Small intestine (tissue), 7 donors: ENCODE data around the gene NKG7. TPM values are rescaled to one million over a fixed set of nuclear protein-coding genes. Genes with fewer than 3 reads are reported as not detected.
A peak's percentile ranks its signal among the peaks of the same experiment; 100 is the strongest.

Experiments
- DNase-seq, 2 donors: peaks; one replicate each; pipeline versions ENCODE4 v3.0.0 to v3.0.0-alpha.2; 2013
- FAIRE-seq: peaks from 2 replicates; lab custom pipeline; 2012; peaks lifted over from hg19 to GRCh38; lab: Jason Lieb, UNC
- H3K27ac ChIP-seq, 3 donors: one replicate each; pipeline ENCODE4 v1.5.1; 2013; ENCODE audit warnings: low read length in 2 of 3, mild to moderate bottlenecking in 2 of 3, control low read depth in 1 of 3, inconsistent platforms in 1 of 3, low read depth in 1 of 3, moderate library complexity in 1 of 3
- H3K27me3 ChIP-seq, 3 donors: one replicate each; pipeline ENCODE4 v1.6.1; 2013; ENCODE audit warnings: low read length in 3 of 3, inconsistent platforms in 1 of 3; ENCODE audit not compliant: control insufficient read depth in 3 of 3, insufficient read depth in 3 of 3
- H3K36me3 ChIP-seq, 3 donors: one replicate each; pipeline ENCODE4 v1.6.1; 2013; ENCODE audit warnings: low read length in 3 of 3, inconsistent platforms in 1 of 3, low read depth in 1 of 3, mild to moderate bottlenecking in 1 of 3, moderate library complexity in 1 of 3; ENCODE audit not compliant: control insufficient read depth in 3 of 3, insufficient read depth in 2 of 3
- H3K4me1 ChIP-seq, 3 donors: one replicate each; pipeline ENCODE4 v1.6.1; 2013; ENCODE audit warnings: low read length in 2 of 3, inconsistent platforms in 1 of 3, low read depth in 1 of 3, mild to moderate bottlenecking in 1 of 3, moderate library complexity in 1 of 3; ENCODE audit not compliant: control insufficient read depth in 3 of 3, insufficient read depth in 2 of 3
- H3K4me3 ChIP-seq, 3 donors: one replicate each; pipeline ENCODE4 v1.5.1; 2013; ENCODE audit warnings: low read length in 3 of 3, control low read depth in 1 of 3, inconsistent platforms in 1 of 3, low read depth in 1 of 3, mild to moderate bottlenecking in 1 of 3, moderate library complexity in 1 of 3
- H3K9me3 ChIP-seq, 2 donors: one replicate each; pipeline ENCODE4 v1.6.1; 2013; ENCODE audit warnings: low read depth in 1 of 2, low read length in 1 of 2; ENCODE audit not compliant: control insufficient read depth in 2 of 2, insufficient read depth in 1 of 2
- WGBS, 3 donors: extraction: QIAGEN DNeasy Blood & Tissue Kit; methylation state at CpG; one replicate each; pipeline ENCODE4 v1.1.7; 2013; 5-methylcytosine and 5-hydroxymethylcytosine counted together
- polyA plus RNA-seq, 4 donors: library from polyadenylated mRNA; stranded (reverse) in 3 of 4; unstranded in 1 of 4; fragments of 200-250 nt in 3 of 4; fragments of 120-200 nt in 1 of 4; gene quantifications; one replicate each; pipeline versions ENCODE4 v1.2.1 to v1.2.3, GENCODE V29; 2013
- donor health status: healthy with polysubstance abuse.
- donor health status: control.
- donor health status: control.
- donor health status: Bipolar disorder and iron deficiency.
- donor health status: healthy.

The NKG7 gene
- polyA plus RNA-seq, 4 donors: 3.6 to 6.7 (median 5.5) TPM

GRCh38 chr19:51330366-51330765, 42.1 kb downstream of the NKG7 start:
- H3K4me3 ChIP-seq: no peak overlapping the region
- no peak for FAIRE-seq
- peaks cover 0 to 5% (median 0%) of the 10 kb centered on the region in 3 donors for H3K36me3 ChIP-seq
- no peaks in the 10 kb centered on the region for H3K9me3 ChIP-seq
- H3K27me3 ChIP-seq: peaks cover 0 to 28% (median 4%) of the 10 kb centered on the region in 3 donors
- H3K27ac ChIP-seq: no peak overlapping the region
- no peak for DNase-seq
- 93 to 100% (median 98%) methylated on average over 4 of the region's 4 CpGs for WGBS, 3 donors
- peaks cover 0 to 9% (median 0%) of the 10 kb centered on the region in 3 donors for H3K4me1 ChIP-seq

DNA sequence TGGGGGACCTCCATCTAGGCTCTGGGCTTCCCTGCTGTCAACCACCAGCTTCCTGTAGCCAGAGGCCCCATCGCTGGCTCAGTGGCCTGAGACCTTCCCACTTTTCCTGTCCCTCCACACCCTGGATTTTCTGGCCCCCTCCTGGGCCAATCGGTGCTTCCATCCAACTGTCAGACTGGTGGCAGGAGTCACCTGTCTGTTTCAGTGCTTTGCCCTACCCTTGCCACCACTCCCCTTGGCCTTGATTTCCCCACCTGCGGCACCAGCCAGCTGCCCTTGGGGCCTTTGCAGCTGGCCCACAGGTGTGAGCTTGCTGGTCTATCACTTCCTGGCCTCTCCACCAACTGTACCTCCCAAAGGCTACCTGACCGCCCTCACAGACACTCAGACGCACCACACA, 43.0 kb downstream of the NKG7 start:
- no peak for DNase-seq
- Histone ChIP-seq H3K4me3 (no peak overlapping the region), H3K9me3 (no peaks in the 10 kb centered on the region), H3K4me1 (peaks cover 0 to 9% (median 0%) of the 10 kb centered on the region in 3 donors), H3K27ac (no peak overlapping the region), H3K27me3 (peaks cover 0 to 28% (median 4%) of the 10 kb centered on the region in 3 donors), H3K36me3 (peaks cover 0 to 5% (median 0%) of the 10 kb centered on the region in 3 donors)
- WGBS, 3 donors: 78 to 87% (median 87%) methylated on average over 5 of the region's 5 CpGs
- FAIRE-seq: no peak

DNA sequence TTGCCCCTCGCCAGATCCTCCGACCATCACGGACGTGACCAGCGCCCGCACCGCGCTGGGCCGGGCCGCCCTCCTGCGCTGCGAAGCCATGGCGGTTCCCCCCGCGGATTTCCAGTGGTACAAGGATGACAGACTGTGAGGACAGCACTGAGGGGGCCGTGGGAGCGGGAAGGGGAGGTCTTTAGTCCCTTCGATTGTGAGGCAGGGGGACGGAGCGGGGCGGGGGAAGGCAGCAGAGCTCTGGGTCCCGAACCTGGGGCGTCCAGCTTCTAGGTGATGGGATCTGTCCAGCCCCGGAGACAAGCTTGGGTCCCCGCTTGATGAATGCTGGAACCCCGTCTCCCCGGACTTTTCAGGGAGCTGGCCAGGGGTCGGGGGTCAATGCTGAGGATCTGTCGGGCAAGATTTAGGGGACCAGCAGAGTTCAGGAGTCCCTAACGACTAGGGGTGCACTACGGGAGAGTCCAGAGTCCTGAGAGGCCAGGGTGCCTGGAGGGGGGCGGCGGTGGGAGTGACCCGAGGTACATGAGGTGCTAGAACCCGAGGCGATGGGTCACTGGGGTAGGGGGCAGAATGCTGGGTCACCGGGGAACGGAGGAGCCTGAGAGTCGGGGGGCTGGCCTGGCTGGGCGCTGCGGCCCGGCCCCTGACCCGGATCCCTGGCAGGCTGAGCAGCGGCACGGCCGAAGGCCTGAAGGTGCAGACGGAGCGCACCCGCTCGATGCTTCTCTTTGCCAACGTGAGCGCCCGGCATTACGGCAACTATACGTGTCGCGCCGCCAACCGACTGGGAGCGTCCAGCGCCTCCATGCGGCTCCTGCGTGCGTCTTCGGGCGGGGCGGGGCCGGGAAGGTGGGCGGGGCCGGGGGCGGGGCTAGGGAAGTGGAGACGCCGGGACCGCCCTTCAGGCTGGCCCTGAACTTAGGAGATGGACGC, 45.1 kb downstream of the NKG7 start:
- DNase-seq: peak; percentile 53 to 54
- no peak for FAIRE-seq
- H3K27ac ChIP-seq: no peak overlapping the region
- H3K4me3 ChIP-seq: peak overlapping the region in 1 of 3 donors; percentile 21
- WGBS, 3 donors: 4 to 8% (median 6%) methylated on average over 54 to 75 of the region's 75 CpGs
- peaks cover 0 to 9% (median 0%) of the 10 kb centered on the region in 3 donors for H3K4me1 ChIP-seq
- peaks cover 0 to 28% (median 4%) of the 10 kb centered on the region in 3 donors for H3K27me3 ChIP-seq
- H3K9me3 ChIP-seq: no peaks in the 10 kb centered on the region
- H3K36me3 ChIP-seq: peaks cover 0 to 5% (median 0%) of the 10 kb centered on the region in 3 donors

GRCh38 chr19:51326216-51327065, 46.0 kb downstream of the NKG7 start:
- Histone ChIP-seq H3K27ac (no peak overlapping the region), H3K27me3 (peaks cover 0 to 28% (median 4%) of the 10 kb centered on the region in 3 donors), H3K4me3 (no peak overlapping the region), H3K9me3 (no peaks in the 10 kb centered on the region), H3K36me3 (peaks cover 0 to 2% (median 0%) of the 10 kb centered on the region in 3 donors), H3K4me1 (peaks cover 0 to 9% (median 0%) of the 10 kb centered on the region in 3 donors)
- WGBS, 3 donors: 18 to 27% (median 24%) methylated on average over 31 to 36 of the region's 36 CpGs
- no peak for DNase-seq
- no peak for FAIRE-seq

- Histone ChIP-seq H3K4me3 (no peak overlapping the region), H3K4me1 (peaks cover 0 to 9% (median 0%) of the 10 kb centered on the region in 3 donors), H3K36me3 (no peaks in the 10 kb centered on the region), H3K27me3 (peaks cover 0 to 28% (median 4%) of the 10 kb centered on the region in 3 donors), H3K27ac (no peak overlapping the region), H3K9me3 (no peaks in the 10 kb centered on the region)
- WGBS, 3 donors: 67 to 74% (median 71%) methylated on average over 24 to 26 of the region's 26 CpGs
- FAIRE-seq (no peak), DNase-seq (no peak)
Measured at GRCh38 chr19:51325161-51325976, 47.1 kb downstream of the NKG7 start.

- H3K4me3 ChIP-seq: no peak overlapping the region
- 76 to 80% (median 76%) methylated on average over 6 of the region's 6 CpGs for WGBS, 3 donors
- no peaks in the 10 kb centered on the region for H3K9me3 ChIP-seq
- peaks cover 0 to 28% (median 4%) of the 10 kb centered on the region in 3 donors for H3K27me3 ChIP-seq
- no peaks in the 10 kb centered on the region for H3K36me3 ChIP-seq
- FAIRE-seq (no peak), DNase-seq (no peak)
- peaks cover 0 to 9% (median 0%) of the 10 kb centered on the region in 3 donors for H3K4me1 ChIP-seq
- no peak overlapping the region for H3K27ac ChIP-seq
Measured at GRCh38 chr19:51324167-51324481, 48.3 kb downstream of the NKG7 start.

- DNase-seq: no peak
- H3K4me3 ChIP-seq: no peak overlapping the region
- H3K27ac ChIP-seq: no peak overlapping the region
- FAIRE-seq: no peak
- H3K36me3 ChIP-seq: no peaks in the 10 kb centered on the region
- H3K9me3 ChIP-seq: no peaks in the 10 kb centered on the region
- H3K4me1 ChIP-seq: peaks cover 0 to 9% (median 0%) of the 10 kb centered on the region in 3 donors
- WGBS, 3 donors: 78 to 80% (median 80%) methylated on average over 29 of the region's 29 CpGs
- H3K27me3 ChIP-seq: peaks cover 0 to 25% (median 4%) of the 10 kb centered on the region in 3 donors
Measured at GRCh38 chr19:51323481-51324166, 48.8 kb downstream of the NKG7 start.
